NCI-H524 treated with DMSO at 0.1 percent for 48 hours (cell line): ENCODE data around the gene SRSF12.
"Not testable (repeated sequence)": the region's sequence is repeated elsewhere in the genome, so short reads cannot be mapped to it uniquely, and the experiment has no call there.

ENCODE experiments used
- DNase-seq: peaks from one replicate; lab custom pipeline; 2025; lab: John Stamatoyannopoulos, UW

The SRSF12 gene

DNA sequence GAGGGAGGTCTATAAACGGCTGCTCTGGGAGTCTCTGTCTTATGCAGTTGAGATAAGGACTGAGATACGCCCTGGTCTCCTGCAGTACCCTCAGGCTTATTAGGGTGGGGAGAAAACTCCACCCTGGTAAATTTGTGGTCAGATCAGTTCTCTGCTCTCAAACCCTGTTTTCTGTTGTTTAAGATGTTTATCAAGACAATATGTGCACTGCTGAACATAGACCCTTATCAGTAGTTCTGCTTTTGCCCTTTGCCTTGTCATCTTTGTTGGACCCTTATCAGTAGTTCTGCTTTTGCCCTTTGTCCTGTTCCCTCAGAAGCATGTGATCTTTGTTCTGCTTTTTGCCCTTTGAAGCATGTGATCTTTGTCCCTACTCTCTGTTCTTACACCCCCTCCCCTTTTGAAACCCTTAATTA lies 10.4 kb upstream of the SRSF12 start:
- not testable (repeated sequence) for DNase-seq

DNA sequence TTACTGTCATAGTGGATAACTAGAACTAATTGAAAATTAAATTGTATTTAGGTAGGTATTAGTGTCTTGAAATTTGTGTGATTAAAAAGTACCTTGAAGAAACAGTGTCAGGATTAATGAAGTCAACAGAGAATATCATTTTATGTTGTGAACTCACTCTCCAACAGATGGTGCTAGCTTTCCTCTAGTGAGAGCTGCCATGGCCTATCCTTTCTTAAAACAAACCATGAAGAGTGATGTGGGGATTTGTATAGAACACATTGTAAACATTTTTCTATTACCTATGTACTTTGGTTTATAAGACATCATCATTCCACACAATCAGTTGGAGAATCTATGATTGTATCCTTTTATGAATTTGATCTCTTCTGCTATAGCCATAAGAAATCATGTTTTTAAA lies 4.8 kb upstream of the SRSF12 start:
- no peak for DNase-seq

GRCh38 chr6:89121934-89122333 lies 4.1 kb upstream of the SRSF12 start:
- no peak for DNase-seq

GRCh38 chr6:89120371-89120770 lies 2.5 kb upstream of the SRSF12 start:
- no peak for DNase-seq

- DNase-seq: no peak
Observed at GRCh38 chr6:89118931-89119330, 1.1 kb upstream of the SRSF12 start.

GRCh38 chr6:89116702-89117101 lies 1.2 kb downstream of the SRSF12 start:
- no peak for DNase-seq

- DNase-seq: no peak
Observed at GRCh38 chr6:89111933-89112332, 5.9 kb downstream of the SRSF12 start.

GRCh38 chr6:89110284-89110683 lies 7.6 kb downstream of the SRSF12 start:
- DNase-seq: no peak

DNA sequence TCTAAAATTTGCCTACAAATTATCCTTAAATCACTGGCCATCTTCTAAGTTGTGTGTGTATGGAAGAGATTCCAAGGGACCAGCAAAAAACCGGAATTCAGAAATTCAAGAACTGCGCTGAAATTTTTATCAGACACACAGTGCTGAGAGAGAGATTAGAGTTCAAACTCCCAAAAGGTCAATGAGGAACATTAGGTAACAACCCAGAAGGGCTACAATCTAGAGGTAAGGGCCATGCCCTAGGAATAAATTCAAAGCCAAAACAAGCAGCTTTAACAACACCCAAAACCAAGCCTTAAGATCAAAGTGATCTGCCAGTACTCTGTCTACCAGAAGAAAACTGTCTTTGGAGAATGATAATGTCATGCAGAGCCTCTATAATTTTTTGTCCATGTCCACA lies 17.8 kb downstream of the SRSF12 start:
- DNase-seq: no peak

- DNase-seq: no peak
Observed at GRCh38 chr6:89098461-89098860, 19.4 kb downstream of the SRSF12 start.

- DNase-seq: no peak
Observed at GRCh38 chr6:89087881-89088280, 30.0 kb downstream of the SRSF12 start.

GRCh38 chr6:89085409-89086205 lies 32.3 kb downstream of the SRSF12 start:
- DNase-seq: no peak

GRCh38 chr6:89084954-89085353 lies 32.9 kb downstream of the SRSF12 start:
- DNase-seq: no peak

DNA sequence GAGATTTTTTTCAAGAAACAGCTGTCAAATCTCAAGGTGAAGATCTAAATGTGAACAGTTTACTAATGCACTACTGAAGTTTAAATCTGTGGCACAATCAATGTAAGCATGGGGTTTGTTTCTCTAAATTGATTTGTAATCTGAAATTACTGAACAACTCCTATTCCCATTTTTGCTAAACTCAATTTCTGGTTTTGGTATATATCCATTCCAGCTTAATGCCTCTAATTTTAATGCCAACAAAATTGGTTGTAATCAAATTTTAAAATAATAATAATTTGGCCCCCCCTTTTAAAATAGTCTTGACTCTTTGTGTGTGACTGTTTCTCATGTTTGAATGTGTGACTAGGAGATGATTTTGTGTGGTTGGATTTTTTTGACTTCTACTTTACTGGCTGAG lies 33.3 kb downstream of the SRSF12 start:
- no peak for DNase-seq

- no peak for DNase-seq
Observed at GRCh38 chr6:89082486-89082891, 35.4 kb downstream of the SRSF12 start.

GRCh38 chr6:89081423-89082322 lies 36.2 kb downstream of the SRSF12 start:
- peak; percentile 79 for DNase-seq

DNA sequence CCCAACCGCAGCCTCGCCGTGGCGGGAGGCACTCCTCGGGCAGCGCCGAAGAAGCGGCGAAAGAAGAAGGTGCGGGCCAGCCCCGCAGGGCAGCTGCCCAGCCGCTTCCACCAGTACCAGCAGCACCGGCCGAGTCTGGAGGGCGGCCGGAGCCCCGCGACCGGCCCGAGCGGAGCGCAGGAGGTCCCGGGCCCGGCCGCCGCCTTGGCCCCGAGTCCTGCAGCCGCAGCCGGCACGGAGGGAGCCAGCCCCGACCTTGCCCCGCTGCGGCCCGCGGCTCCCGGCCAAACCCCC lies 36.8 kb downstream of the SRSF12 start:
- no peak for DNase-seq

GRCh38 chr6:89080281-89081128 lies 37.4 kb downstream of the SRSF12 start, which contains the start of gene PNRC1:
TSS of gene PNRC1 (plus strand) at chr6:89080751. CDS start at chr6:89080895, 144 bp downstream.
- peak; percentile 84 for DNase-seq

- peak; percentile 11 for DNase-seq
Observed at GRCh38 chr6:89079511-89080234, 38.2 kb downstream of the SRSF12 start.

DNA sequence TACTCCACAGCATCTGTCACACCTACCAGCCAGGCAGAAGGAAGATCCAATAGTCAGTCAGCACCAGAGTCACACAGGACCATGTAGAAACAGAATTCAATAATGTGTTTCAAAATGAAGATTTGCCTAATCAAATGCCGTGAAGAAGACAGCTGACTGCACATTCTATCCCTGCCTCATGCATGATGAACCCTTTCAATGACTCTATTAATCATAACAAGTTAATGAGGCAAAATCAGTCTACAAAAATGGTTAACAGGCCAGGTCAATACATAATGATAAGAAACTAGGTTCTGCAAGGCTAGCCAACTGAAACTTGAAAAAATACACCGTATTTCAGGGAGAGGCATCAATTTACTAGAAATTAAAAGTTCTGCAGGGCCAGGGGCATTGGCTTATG lies 44.0 kb downstream of the SRSF12 start:
- DNase-seq: no peak

- DNase-seq: no peak
Observed at GRCh38 chr6:89073014-89073620, 44.8 kb downstream of the SRSF12 start.
